GM12865 (cell line): Measurements from ENCODE around the gene CLPSL2.

Experiments used
- DNase-seq: peaks from one replicate; pipeline ENCODE4 v3.0.0; 2010; ENCODE audit warnings: low read depth
- H3K4me3 ChIP-seq: 2 replicates; pipeline ENCODE4 v1.5.1; 2011; ENCODE audit warnings: mild to moderate bottlenecking, low read depth, low read length, control low read depth
- TF ChIP-seq, protein P1 (sequence below): IDR thresholded peaks from 2 replicates; pipeline ENCODE4 v1.5.1; 2011; ENCODE audit warnings: low read length, control low read depth, low read depth, inconsistent platforms; ENCODE audit not compliant: insufficient read depth; ENCODE audit errors: missing control alignments

CLPSL2 gene

GRCh38 chr6:35777356-35778102, 1.1 kb downstream of the CLPSL2 start:
- TF ChIP-seq, protein P1, sequence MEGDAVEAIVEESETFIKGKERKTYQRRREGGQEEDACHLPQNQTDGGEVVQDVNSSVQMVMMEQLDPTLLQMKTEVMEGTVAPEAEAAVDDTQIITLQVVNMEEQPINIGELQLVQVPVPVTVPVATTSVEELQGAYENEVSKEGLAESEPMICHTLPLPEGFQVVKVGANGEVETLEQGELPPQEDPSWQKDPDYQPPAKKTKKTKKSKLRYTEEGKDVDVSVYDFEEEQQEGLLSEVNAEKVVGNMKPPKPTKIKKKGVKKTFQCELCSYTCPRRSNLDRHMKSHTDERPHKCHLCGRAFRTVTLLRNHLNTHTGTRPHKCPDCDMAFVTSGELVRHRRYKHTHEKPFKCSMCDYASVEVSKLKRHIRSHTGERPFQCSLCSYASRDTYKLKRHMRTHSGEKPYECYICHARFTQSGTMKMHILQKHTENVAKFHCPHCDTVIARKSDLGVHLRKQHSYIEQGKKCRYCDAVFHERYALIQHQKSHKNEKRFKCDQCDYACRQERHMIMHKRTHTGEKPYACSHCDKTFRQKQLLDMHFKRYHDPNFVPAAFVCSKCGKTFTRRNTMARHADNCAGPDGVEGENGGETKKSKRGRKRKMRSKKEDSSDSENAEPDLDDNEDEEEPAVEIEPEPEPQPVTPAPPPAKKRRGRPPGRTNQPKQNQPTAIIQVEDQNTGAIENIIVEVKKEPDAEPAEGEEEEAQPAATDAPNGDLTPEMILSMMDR, result no peak
- H3K4me3 ChIP-seq, result no peak overlapping the region
- DNase-seq, result no peak

GRCh38 chr6:35778437-35778836, 2.0 kb downstream of the CLPSL2 start:
- no peak overlapping the region for H3K4me3 ChIP-seq
- DNase-seq, result no peak
- TF ChIP-seq, protein P1, result no peak

- no peak within 1 kb of the TSS for H3K4me3 ChIP-seq
- DNase-seq, result no peak
Observed at GRCh38 chr6:35780719-35781118, 4.3 kb downstream of the CLPSL2 start, which contains the start of gene CLPSL1. Gene CLPSL1 (plus strand): TSS chr6:35781019. CDS start chr6:35781111, 92 bp downstream.

GRCh38 chr6:35781290-35781689, 4.9 kb downstream of the CLPSL2 start:
- TF ChIP-seq, protein P1, result no peak
- no peak for DNase-seq

More at GRCh38 chr6:35780719-35781118, 4.3 kb downstream of the CLPSL2 start, which contains the start of gene CLPSL1:
- TF ChIP-seq, protein P1, result no peak

DNA sequence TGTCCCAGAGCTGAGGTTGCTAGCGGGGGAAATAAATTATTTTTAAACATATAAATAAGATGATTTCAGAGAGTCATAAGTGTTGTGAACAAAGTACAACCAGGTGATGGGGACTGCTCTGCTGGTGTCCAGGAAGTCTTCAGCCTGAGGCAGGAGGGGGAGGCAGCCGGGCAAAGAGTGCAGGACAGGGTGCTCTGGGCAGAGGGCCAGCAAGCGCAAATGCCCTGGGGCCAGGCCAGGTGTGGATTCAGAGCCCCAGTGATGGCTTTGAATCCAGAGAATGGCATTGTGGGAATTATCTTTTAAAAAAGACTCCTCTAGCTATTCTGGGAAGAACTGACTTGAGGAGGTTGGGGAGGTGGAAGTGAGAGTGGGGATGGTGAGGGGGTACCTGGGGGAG, 6.0 kb downstream of the CLPSL2 start:
- H3K4me3 ChIP-seq, result no peak overlapping the region
- TF ChIP-seq, protein P1, result no peak
- no peak for DNase-seq

More at GRCh38 chr6:35781290-35781689, 4.9 kb downstream of the CLPSL2 start:
- no peak overlapping the region for H3K4me3 ChIP-seq

DNA sequence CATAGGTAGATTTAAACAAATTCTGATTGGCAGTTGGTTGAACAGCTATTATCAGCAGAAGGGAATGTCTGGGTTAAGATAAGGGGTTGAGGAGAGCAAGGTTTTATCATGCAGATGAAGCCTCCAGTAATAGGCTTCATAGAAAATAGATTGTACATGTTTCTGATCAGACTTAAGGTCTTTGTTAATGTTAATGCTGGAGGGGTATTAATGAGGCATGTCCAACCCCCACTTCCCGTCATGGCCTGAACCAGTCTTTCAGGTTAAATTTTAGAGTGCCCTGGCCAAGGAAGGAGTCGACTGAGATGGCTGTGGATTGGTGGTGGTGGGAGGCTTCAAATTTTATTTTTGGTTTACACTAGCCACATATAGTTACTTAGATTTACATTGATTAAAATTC, 7.8 kb downstream of the CLPSL2 start:
- TF ChIP-seq, protein P1, result no peak
- no peak for DNase-seq
- no peak overlapping the region for H3K4me3 ChIP-seq
